ENCODE results near the gene P2RY6. TPM values are rescaled to one million over a fixed set of nuclear protein-coding genes. Genes with fewer than 3 reads are reported as not detected.

The P2RY6 gene
- total RNA-seq (2.6 and 2.9 TPM in 2 replicates), polyA plus RNA-seq (8.9 and 9.7 TPM in 2 replicates)

DNA sequence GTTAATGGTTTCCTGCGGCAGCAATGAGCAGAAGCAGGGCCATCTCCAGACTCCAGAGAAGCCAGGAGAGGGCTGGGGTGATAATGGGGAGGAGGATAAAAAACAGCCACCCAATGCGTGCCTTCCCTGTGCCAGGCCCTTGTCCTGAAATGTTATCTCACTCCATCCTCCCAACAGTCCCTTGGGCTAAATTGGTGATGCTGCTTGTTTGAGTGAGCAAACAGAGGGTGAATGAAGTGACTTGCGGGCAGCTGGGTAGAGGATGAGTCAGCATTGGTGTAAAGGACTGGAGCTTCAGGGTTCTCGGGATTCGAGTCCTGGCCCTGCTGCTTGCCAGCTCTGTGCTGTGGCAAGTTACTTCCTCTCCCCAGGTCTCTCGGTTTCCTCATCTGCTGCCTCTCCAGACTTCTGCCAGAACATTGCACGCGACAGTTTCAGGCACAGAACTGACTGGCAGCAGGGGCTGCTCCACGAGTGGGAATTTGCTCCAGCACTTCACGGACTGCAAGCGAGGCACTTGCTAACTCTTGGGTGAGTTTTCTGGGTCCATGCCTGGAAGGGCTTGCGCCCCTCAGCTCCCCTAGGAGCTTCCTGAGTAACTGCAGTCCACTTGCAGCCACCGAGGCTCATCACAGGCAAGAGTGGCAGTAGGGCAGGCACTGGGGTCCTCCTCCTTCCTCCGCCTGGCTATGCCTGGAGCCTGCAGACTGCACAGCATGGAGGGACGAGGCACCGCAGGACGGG is at the start of gene P2RY6:
Gene P2RY6 (plus strand): TSS at position 403 of the 744 bp plus-strand sequence. CDS start 24,181 bp downstream, outside the sequence.
- H3K9me3 ChIP-seq (ENCODE audit: low read depth) = no peaks in the 10 kb centered on the region
- H3K4me2 ChIP-seq = peak within 1 kb of the TSS; percentile 65
- peaks cover 3% of the 10 kb centered on the region for H3K27me3 ChIP-seq
- no peak within 1 kb of the TSS for H3K4me3 ChIP-seq
- H4K20me1 ChIP-seq (ENCODE audit: insufficient read depth, poor library complexity, severe bottlenecking) = no peaks in the 10 kb centered on the region
- H3K4me1 ChIP-seq (ENCODE audit: insufficient read depth) = peaks cover 44% of the 10 kb centered on the region
- H3K36me3 ChIP-seq (replicated peaks; ENCODE audit: insufficient read depth, low read depth) = no peaks in the 10 kb centered on the region
- 64% methylated on average over 17 of the region's 17 CpGs for WGBS (ENCODE audit: low lambda C conversion rate, missing lambda C conversion rate)
- peaks cover 4% of the 10 kb centered on the region for H3K79me2 ChIP-seq
- TF ChIP-seq CTCF (IDR thresholded peaks at IDR 0.05; ENCODE audit: poor library complexity) (no peak), EZH2 (IDR thresholded peaks at IDR 0.05; ENCODE audit: borderline replicate concordance) (no peak), EZH2phosphoT487 (IDR thresholded peaks at IDR 0.05; ENCODE audit: low read depth, severe bottlenecking, unreplicated experiment) (no peak)
- peak within 1 kb of the TSS; percentile 64 for H3K27ac ChIP-seq
- H3K9me2 ChIP-seq (replicated peaks; ENCODE audit: insufficient read depth) = no peaks in the 10 kb centered on the region
- peak; percentile 58 for DNase-seq (ENCODE audit: low spot score)
- no peak within 1 kb of the TSS for H2AFZ ChIP-seq

DNA sequence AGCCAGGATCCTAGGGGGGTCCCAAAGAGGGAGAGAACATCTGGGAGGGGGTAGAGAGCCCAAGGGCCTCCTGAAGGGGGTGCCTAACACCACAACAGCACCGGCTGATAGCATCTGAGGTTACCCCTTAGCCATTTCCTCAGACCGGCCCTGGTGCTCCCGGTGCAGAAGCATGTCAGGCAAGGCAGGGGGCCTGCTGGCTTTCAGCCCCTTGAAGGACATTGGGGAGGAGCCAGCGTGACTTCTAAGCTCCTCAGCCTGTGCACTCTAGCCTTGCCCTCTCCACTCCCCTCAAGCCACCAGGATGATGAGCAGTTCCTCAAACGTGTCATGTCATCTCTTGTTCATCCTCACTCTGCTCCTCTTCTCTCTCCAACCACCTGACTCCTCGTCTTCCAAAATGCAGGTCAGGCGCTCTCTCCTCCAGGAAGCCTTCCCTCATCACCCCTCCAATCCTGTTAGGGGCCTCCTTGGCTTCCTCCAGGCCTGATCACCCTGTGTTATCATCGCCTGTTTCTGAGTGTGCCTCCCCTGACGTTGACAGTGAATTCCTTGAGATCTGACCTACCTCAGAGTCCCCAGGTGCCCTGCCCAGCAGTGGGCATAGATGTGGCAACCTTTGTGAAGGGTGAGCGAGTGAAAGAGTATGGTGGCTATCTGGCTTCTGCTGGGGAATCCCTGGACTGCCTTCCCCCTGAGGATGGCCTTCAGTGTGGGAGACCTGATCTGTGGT is 48.0 kb upstream of the P2RY6 start:
- DNase-seq (ENCODE audit: low spot score) = no peak
- Histone ChIP-seq H3K4me2 (no peak overlapping the region), H3K27me3 (peaks cover 1% of the 10 kb centered on the region), H3K36me3 (replicated peaks; ENCODE audit: insufficient read depth, low read depth) (no peaks in the 10 kb centered on the region), H3K27ac (no peak overlapping the region), H3K9me2 (replicated peaks; ENCODE audit: insufficient read depth) (no peaks in the 10 kb centered on the region), H3K9me3 (ENCODE audit: low read depth) (no peaks in the 10 kb centered on the region), H2AFZ (no peak overlapping the region), H3K4me1 (ENCODE audit: insufficient read depth) (no peaks in the 10 kb centered on the region), H3K4me3 (no peak overlapping the region), H3K79me2 (no peaks in the 10 kb centered on the region), H4K20me1 (ENCODE audit: insufficient read depth, poor library complexity, severe bottlenecking) (no peaks in the 10 kb centered on the region)
- WGBS (ENCODE audit: low lambda C conversion rate, missing lambda C conversion rate) = 79% methylated on average over 10 of the region's 10 CpGs
- TF ChIP-seq EZH2phosphoT487 (IDR thresholded peaks at IDR 0.05; ENCODE audit: low read depth, severe bottlenecking, unreplicated experiment) (no peak), EZH2 (IDR thresholded peaks at IDR 0.05; ENCODE audit: borderline replicate concordance) (no peak), CTCF (IDR thresholded peaks at IDR 0.05; ENCODE audit: poor library complexity) (no peak)

- WGBS (ENCODE audit: low lambda C conversion rate, missing lambda C conversion rate) = 75% methylated on average over 3 of the region's 3 CpGs
- Histone ChIP-seq H3K27ac (no peak overlapping the region), H3K79me2 (no peaks in the 10 kb centered on the region), H3K36me3 (replicated peaks; ENCODE audit: insufficient read depth, low read depth) (no peaks in the 10 kb centered on the region), H4K20me1 (ENCODE audit: insufficient read depth, poor library complexity, severe bottlenecking) (no peaks in the 10 kb centered on the region), H3K9me2 (replicated peaks; ENCODE audit: insufficient read depth) (no peaks in the 10 kb centered on the region), H3K4me2 (no peak overlapping the region), H3K27me3 (no peaks in the 10 kb centered on the region), H3K9me3 (ENCODE audit: low read depth) (no peaks in the 10 kb centered on the region), H2AFZ (no peak overlapping the region), H3K4me1 (ENCODE audit: insufficient read depth) (no peaks in the 10 kb centered on the region), H3K4me3 (no peak overlapping the region)
- no peak for DNase-seq (ENCODE audit: low spot score)
- no peak for TF ChIP-seq EZH2 (IDR thresholded peaks at IDR 0.05; ENCODE audit: borderline replicate concordance)
- TF ChIP-seq EZH2phosphoT487 (IDR thresholded peaks at IDR 0.05; ENCODE audit: low read depth, severe bottlenecking, unreplicated experiment) = no peak
- no peak for TF ChIP-seq CTCF (IDR thresholded peaks at IDR 0.05; ENCODE audit: poor library complexity)
These were observed 47.0 kb upstream of the P2RY6 start for GRCh38 chr11:73225001-73225686.
